ENCODE measurements around the gene RDH8.

GRCh38 chr19:9981406-9982260 lies 31.6 kb upstream of the RDH8 start:
- TF ChIP-seq POLR2A (IDR thresholded peaks at IDR 0.05) (no peak), CTCF (IDR thresholded peaks at IDR 0.05) (no peak), POLR2AphosphoS5 (IDR thresholded peaks at IDR 0.05) (no peak)
